Naive thymus-derived CD4-positive, alpha-beta T cell (primary cell): ENCODE results near the gene MESD. TPM values are rescaled to one million over a fixed set of nuclear protein-coding genes. Genes with fewer than 3 reads are reported as not detected.

ENCODE experiments used
- ATAC-seq: fragments of 150-1000 bp; cut with Tn5 transposase; 2 replicates; pipeline ENCODE4 v1.10.0; 2021; ENCODE audit warnings: mild to moderate bottlenecking, moderate library complexity
- CTCF ChIA-PET: fragments of 350-600 bp; sonication (Branson Sonifier 250); formaldehyde crosslinking; loops from one replicate; lab custom pipeline; 2021; ENCODE audit warnings: antibody characterized with exemption; lab: Charles Lee
- POLR2A ChIA-PET: fragments of 350-600 bp; sonication (Branson Sonifier 250); formaldehyde crosslinking; loops from one replicate; lab custom pipeline; 2021; ENCODE audit warnings: antibody characterized with exemption, inconsistent platforms; lab: Charles Lee
- DNase-seq, 9 donors: peaks; one replicate each; pipeline versions ENCODE4 v3.0.0 to v3.0.0-alpha.2; 2020 to 2022; ENCODE audit warnings: mixed read lengths in 1 of 9
- H3K27ac ChIP-seq: one replicate; pipeline ENCODE4 v1.7.0; 2013; ENCODE audit warnings: mild to moderate bottlenecking, low read depth, low read length, moderate library complexity
- H3K27me3 ChIP-seq, 2 donors: one replicate each; pipeline ENCODE4 v1.7.0; 2013; ENCODE audit warnings: low read length in 2 of 2, mild to moderate bottlenecking in 2 of 2, moderate library complexity in 2 of 2; ENCODE audit not compliant: control insufficient read depth in 2 of 2, insufficient read depth in 2 of 2
- H3K36me3 ChIP-seq, 3 experiments: 1 replicate in 2 of 3; 2 replicates in 1 of 3; pipeline ENCODE4 v1.7.0; 2013; ENCODE audit warnings: low read length in 3 of 3, mild to moderate bottlenecking in 3 of 3, moderate library complexity in 1 of 3; ENCODE audit not compliant: insufficient read depth in 3 of 3, control insufficient read depth in 2 of 3
- H3K4me1 ChIP-seq, 2 donors: one replicate each; pipeline ENCODE4 v1.7.0; 2013; ENCODE audit warnings: low read length in 2 of 2, mild to moderate bottlenecking in 2 of 2, moderate library complexity in 1 of 2; ENCODE audit not compliant: control insufficient read depth in 2 of 2, insufficient read depth in 2 of 2
- H3K4me3 ChIP-seq: 2 replicates; pipeline ENCODE4 v1.7.0; 2013; ENCODE audit warnings: mild to moderate bottlenecking, low read length
- H3K9me3 ChIP-seq, 3 experiments: 1 replicate in 2 of 3; 2 replicates in 1 of 3; pipeline ENCODE4 v1.7.0; 2013; ENCODE audit warnings: low read length in 3 of 3; ENCODE audit not compliant: control insufficient read depth in 2 of 3
- H3K27ac Mint-ChIP-seq, 9 donors: one replicate each; pipeline ENCODE4 v1.8.0; 2020 to 2022; ENCODE audit warnings: mixed read lengths in 9 of 9, mild to moderate bottlenecking in 8 of 9, moderate library complexity in 5 of 9, inconsistent platforms in 2 of 9
- H3K27me3 Mint-ChIP-seq, 5 donors: one replicate each; pipeline ENCODE4 v1.8.0; 2021 to 2022; ENCODE audit warnings: mixed read lengths in 5 of 5, mild to moderate bottlenecking in 1 of 5
- H3K36me3 Mint-ChIP-seq, 5 donors: one replicate each; pipeline ENCODE4 v1.8.0; 2020 to 2022; ENCODE audit warnings: mixed read lengths in 5 of 5, mild to moderate bottlenecking in 3 of 5, inconsistent platforms in 1 of 5
- H3K4me1 Mint-ChIP-seq, 7 donors: one replicate each; pipeline ENCODE4 v1.8.0; 2020 to 2022; ENCODE audit warnings: mixed read lengths in 7 of 7, mild to moderate bottlenecking in 3 of 7, inconsistent platforms in 1 of 7
- H3K4me3 Mint-ChIP-seq, 10 donors: one replicate each; pipeline ENCODE4 v1.8.0; 2020 to 2022; ENCODE audit warnings: mild to moderate bottlenecking in 10 of 10, mixed read lengths in 10 of 10, moderate library complexity in 6 of 10, inconsistent platforms in 2 of 10
- H3K9me3 Mint-ChIP-seq, 11 donors: one replicate each; pipeline ENCODE4 v1.8.0; 2020 to 2022; ENCODE audit warnings: mixed read lengths in 11 of 11, mild to moderate bottlenecking in 4 of 11, inconsistent platforms in 1 of 11, moderate library complexity in 1 of 11
- intact Hi-C, 2 donors: fragments of 100-400 bp; cut with micrococcal nuclease; formaldehyde crosslinking; loops; one replicate each; pipeline ENCODE4 v1.15.1; 2023
- polyA plus RNA-seq, 2 donors: library from polyadenylated mRNA; unstranded; fragments of 300-500 nt; fragmentation: Illumina TruSeq; gene quantifications; one replicate each; pipeline ENCODE4 v1.2.3, GENCODE V29; 2021
- total RNA-seq, 6 experiments: library from RNA in 5 of 6; stranded (reverse) in 5 of 6; gene quantifications; 1 replicate in 5 of 6; 2 replicates in 1 of 6; pipeline ENCODE4 v1.2.3 and lab custom pipeline; 2021 to 2026

Gene MESD
- total and polyA plus RNA-seq, 7 experiments from 2014 or later = 17.1 to 42.5 (median 29.3) TPM

DNA sequence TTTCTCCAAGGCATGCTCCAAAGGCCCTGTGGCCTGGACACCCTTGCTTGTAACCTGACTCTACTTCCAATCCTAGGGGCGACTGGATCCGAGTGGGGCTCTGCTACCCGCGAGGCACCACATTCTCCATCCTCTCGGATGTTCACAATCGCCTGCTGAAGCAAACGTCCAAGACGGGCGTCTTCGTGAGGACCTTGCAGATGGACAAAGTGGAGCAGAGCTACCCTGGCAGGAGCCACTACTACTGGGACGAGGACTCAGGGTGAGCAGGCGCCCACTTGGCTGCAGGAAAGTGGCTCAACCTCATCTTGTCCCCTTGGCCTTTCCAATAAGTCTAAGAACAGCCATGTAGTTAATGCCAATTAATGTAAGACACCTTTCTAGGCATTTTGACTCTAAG lies 51.9 kb downstream of the MESD start:
- intact Hi-C loops = no loop called here
- no peak for ATAC-seq
- ChIA-PET POLR2A (no interaction called here), CTCF (no interaction called here)
- H3K4me1 ChIP-seq = no peaks in the 10 kb centered on the region
- no peaks in the 10 kb centered on the region for H3K27me3 Mint-ChIP-seq
- H3K4me1 Mint-ChIP-seq = peaks cover 0 to 13% (median 4%) of the 10 kb centered on the region in 7 donors
- no peak for DNase-seq
- peaks cover 3 to 47% (median 29%) of the 10 kb centered on the region in 5 donors for H3K36me3 Mint-ChIP-seq
- no peaks in the 10 kb centered on the region for H3K9me3 ChIP-seq
- no peaks in the 10 kb centered on the region for H3K27me3 ChIP-seq
- H3K36me3 ChIP-seq = peaks cover 0 to 29% (median 4%) of the 10 kb centered on the region in 3 experiments
- no peak overlapping the region for H3K4me3 ChIP-seq
- H3K27ac ChIP-seq = no peak overlapping the region
- H3K4me3 Mint-ChIP-seq = no peak overlapping the region
- H3K27ac Mint-ChIP-seq = no peak overlapping the region
- H3K9me3 Mint-ChIP-seq = peaks cover 0 to 2% (median 0%) of the 10 kb centered on the region in 11 donors

- Mint-ChIP-seq H3K9me3 (peaks cover 0 to 2% (median 0%) of the 10 kb centered on the region in 11 donors), H3K4me1 (peaks cover 0 to 13% (median 3%) of the 10 kb centered on the region in 7 donors), H3K4me3 (no peak overlapping the region), H3K36me3 (peaks cover 3 to 37% (median 29%) of the 10 kb centered on the region in 5 donors), H3K27me3 (no peaks in the 10 kb centered on the region), H3K27ac (no peak overlapping the region)
- intact Hi-C loops = no loop called here
- Histone ChIP-seq H3K9me3 (no peaks in the 10 kb centered on the region), H3K27ac (no peak overlapping the region), H3K36me3 (peaks cover 0 to 16% (median 4%) of the 10 kb centered on the region in 3 experiments), H3K4me1 (no peaks in the 10 kb centered on the region), H3K4me3 (no peak overlapping the region), H3K27me3 (no peaks in the 10 kb centered on the region)
- DNase-seq (no peak), ATAC-seq (no peak)
- POLR2A ChIA-PET = no interaction called here
- CTCF ChIA-PET = interaction anchor here (0.9 kb wide), 1 partner anchor 17 kb away, joined by 3 read pairs; no protein-coding TSS in a partner anchor
These were observed 53.1 kb downstream of the MESD start for GRCh38 chr15:80936288-80937078.

DNA sequence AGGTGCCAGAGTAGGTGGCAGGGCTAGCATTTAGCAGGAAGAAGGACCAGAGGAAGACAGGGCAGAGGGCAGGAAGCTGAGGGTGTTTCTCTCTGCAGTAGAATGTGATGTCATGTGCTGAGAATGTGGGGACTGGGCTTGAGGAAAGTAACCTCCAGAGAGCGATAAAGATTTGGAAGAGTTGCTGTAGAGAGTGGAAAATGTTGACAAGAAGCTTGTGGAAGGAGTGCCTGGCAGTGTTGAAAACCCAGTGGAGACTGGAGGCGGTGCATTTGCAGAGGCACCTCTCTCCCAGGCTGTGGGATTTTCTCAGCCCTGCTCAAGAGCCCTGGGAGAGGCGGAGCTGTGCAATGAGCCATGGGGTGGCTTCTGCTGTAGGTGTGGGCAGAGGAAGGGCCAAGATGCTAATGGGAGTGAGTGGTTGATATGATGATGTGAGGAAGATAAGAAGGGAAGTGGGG lies 54.8 kb downstream of the MESD start:
- DNase-seq (no peak), ATAC-seq (no peak)
- Histone ChIP-seq H3K4me1 (no peaks in the 10 kb centered on the region), H3K27me3 (no peaks in the 10 kb centered on the region), H3K27ac (no peak overlapping the region), H3K4me3 (no peak overlapping the region), H3K36me3 (peaks cover 0 to 5% (median 0%) of the 10 kb centered on the region in 3 experiments), H3K9me3 (no peaks in the 10 kb centered on the region)
- H3K9me3 Mint-ChIP-seq = peaks cover 0 to 2% (median 0%) of the 10 kb centered on the region in 11 donors
- peaks cover 0 to 13% (median 5%) of the 10 kb centered on the region in 7 donors for H3K4me1 Mint-ChIP-seq
- intact Hi-C loops = no loop called here
- H3K27ac Mint-ChIP-seq = peak overlapping the region in 1 of 9 donors; percentile 12
- no peaks in the 10 kb centered on the region for H3K27me3 Mint-ChIP-seq
- H3K36me3 Mint-ChIP-seq = peaks cover 0 to 42% (median 24%) of the 10 kb centered on the region in 5 donors
- ChIA-PET CTCF (no interaction called here), POLR2A (no interaction called here)
- H3K4me3 Mint-ChIP-seq = no peak overlapping the region

- Histone ChIP-seq H3K9me3 (no peaks in the 10 kb centered on the region), H3K27ac (no peak overlapping the region), H3K36me3 (peaks cover 0 to 5% (median 0%) of the 10 kb centered on the region in 3 experiments), H3K27me3 (no peaks in the 10 kb centered on the region), H3K4me1 (no peaks in the 10 kb centered on the region), H3K4me3 (no peak overlapping the region)
- ChIA-PET POLR2A (no interaction called here), CTCF (no interaction called here)
- intact Hi-C loops = no loop called here
- peaks cover 0 to 13% (median 5%) of the 10 kb centered on the region in 7 donors for H3K4me1 Mint-ChIP-seq
- H3K4me3 Mint-ChIP-seq = no peak overlapping the region
- H3K27ac Mint-ChIP-seq = no peak overlapping the region
- DNase-seq (no peak), ATAC-seq (no peak)
- H3K9me3 Mint-ChIP-seq = no peaks in the 10 kb centered on the region
- H3K36me3 Mint-ChIP-seq = peaks cover 0 to 48% (median 26%) of the 10 kb centered on the region in 5 donors
- H3K27me3 Mint-ChIP-seq = no peaks in the 10 kb centered on the region
These were observed 56.6 kb downstream of the MESD start for GRCh38 chr15:80932989-80933388.

DNA sequence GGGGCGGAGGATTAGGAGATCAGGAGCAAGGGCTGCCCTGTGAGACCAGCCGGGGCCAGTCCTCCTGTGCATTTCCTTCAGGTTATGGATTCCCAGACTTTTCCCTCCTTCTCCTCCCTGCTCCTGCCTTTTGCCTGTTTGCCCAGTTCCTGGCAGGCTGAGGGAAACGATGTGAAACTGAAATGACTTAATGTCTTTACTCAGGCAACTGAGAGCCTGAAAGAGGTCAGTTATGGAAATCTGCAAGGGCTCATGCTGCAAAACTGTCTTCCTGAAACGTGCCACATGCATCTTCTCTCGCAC lies 57.2 kb downstream of the MESD start:
- Histone ChIP-seq H3K27ac (no peak overlapping the region), H3K4me1 (no peaks in the 10 kb centered on the region), H3K36me3 (peaks cover 0 to 2% (median 0%) of the 10 kb centered on the region in 3 experiments), H3K9me3 (no peaks in the 10 kb centered on the region), H3K4me3 (no peak overlapping the region), H3K27me3 (no peaks in the 10 kb centered on the region)
- ATAC-seq = no peak
- Mint-ChIP-seq H3K9me3 (no peaks in the 10 kb centered on the region), H3K4me1 (peaks cover 0 to 9% (median 5%) of the 10 kb centered on the region in 7 donors), H3K27ac (no peak overlapping the region), H3K27me3 (no peaks in the 10 kb centered on the region), H3K4me3 (no peak overlapping the region), H3K36me3 (peaks cover 0 to 49% (median 26%) of the 10 kb centered on the region in 5 donors)
- intact Hi-C loops = no loop called here
- DNase-seq = no peak
- POLR2A ChIA-PET = no interaction called here
- CTCF ChIA-PET = no interaction called here

DNA sequence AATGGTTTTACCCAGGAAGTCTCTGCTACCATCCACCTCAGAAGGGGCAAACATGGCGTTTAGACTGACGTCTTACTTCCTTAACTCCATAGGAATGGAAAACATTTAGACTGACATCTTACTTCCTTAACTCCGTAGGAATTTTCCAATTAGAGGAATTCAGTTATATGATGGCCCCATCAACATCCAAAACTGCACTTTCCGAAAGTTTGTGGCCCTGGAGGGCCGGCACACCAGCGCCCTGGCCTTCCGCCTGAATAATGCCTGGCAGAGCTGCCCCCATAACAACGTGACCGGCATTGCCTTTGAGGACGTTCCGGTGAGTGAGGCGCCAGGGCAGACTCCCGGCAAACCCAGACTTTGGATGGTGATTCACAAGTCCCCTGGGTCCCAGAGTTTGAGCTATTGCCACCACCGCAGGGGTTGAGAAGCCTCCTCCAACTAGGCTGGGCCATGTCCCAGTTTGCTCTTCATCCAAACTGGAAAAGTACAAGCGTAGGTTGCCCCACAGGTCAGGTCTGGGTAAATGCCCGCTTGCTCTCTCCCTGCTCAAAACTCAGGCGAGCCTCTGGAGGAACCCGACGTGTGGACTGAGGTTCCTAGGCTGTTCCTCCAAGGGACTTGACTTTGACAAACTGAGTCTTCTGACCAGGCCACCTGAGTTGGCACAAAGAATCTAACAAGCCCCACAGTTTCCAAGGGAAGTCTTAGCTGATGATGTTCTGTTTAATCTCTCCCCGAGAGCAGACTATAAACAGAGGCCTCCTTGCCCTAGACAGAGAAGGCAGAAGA lies 57.7 kb downstream of the MESD start:
- Histone ChIP-seq H3K27ac (no peak overlapping the region), H3K4me3 (no peak overlapping the region), H3K9me3 (no peaks in the 10 kb centered on the region), H3K36me3 (no peaks in the 10 kb centered on the region), H3K27me3 (no peaks in the 10 kb centered on the region), H3K4me1 (no peaks in the 10 kb centered on the region)
- POLR2A ChIA-PET = no interaction called here
- ATAC-seq (no peak), DNase-seq (no peak)
- CTCF ChIA-PET = no interaction called here
- peaks cover 0 to 46% (median 23%) of the 10 kb centered on the region in 5 donors for H3K36me3 Mint-ChIP-seq
- intact Hi-C loops = no loop called here
- no peaks in the 10 kb centered on the region for H3K27me3 Mint-ChIP-seq
- H3K4me1 Mint-ChIP-seq = peaks cover 0 to 8% (median 5%) of the 10 kb centered on the region in 7 donors
- no peak overlapping the region for H3K4me3 Mint-ChIP-seq
- H3K9me3 Mint-ChIP-seq = no peaks in the 10 kb centered on the region
- no peak overlapping the region for H3K27ac Mint-ChIP-seq
